Measurements from ENCODE around the gene RPS25. TPM values are rescaled to one million over a fixed set of nuclear protein-coding genes. Genes with fewer than 3 reads are reported as not detected.

The RPS25 gene
- total and polyA plus RNA-seq, 9 of the 15 experiments (the other 6 are each of a cell fraction or from before 2014, with no cell fraction given) = 1,553 to 5,486 (median 2,471) TPM

DNA sequence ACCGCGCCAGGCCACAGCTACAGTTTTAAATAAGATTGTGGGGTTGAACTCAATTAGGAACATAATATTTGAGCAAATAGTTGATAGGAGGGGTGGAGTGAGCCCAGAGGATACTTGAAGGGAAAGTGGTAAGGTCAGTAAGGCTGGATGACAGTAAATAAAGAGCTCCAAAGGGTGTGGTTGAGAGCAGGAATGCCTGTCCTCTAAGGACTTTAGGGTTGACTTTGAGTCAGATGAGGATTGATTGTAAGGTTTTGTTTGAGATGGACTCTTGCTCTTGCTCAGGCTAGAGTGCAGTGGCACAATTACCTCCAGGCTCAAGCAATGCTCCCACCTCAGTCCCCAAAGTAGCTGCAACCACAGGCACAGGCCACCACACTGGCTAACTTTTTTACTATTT is 44.2 kb downstream of the RPS25 start:
- POLR2A ChIA-PET = no interaction called here
- in situ Hi-C loops (cut with MboI) = no loop called here
- no peak overlapping the region for H3K4me3 ChIP-seq
- no peaks in the 10 kb centered on the region for H3K79me2 ChIP-seq (ENCODE audit: control insufficient read depth, insufficient read depth, low read length)
- H3K4me2 ChIP-seq (ENCODE audit: insufficient read depth, low read length) = no peak overlapping the region
- no peak for ATAC-seq
- H3K9ac ChIP-seq (ENCODE audit: insufficient read depth in 1 of 2, low read depth in 2 of 2, low read length in 2 of 2) = no peak overlapping the region
- no peaks in the 10 kb centered on the region for H4K20me1 ChIP-seq (replicated peaks; ENCODE audit: control insufficient read depth, insufficient read depth, low read length)
- H3K27me3 ChIP-seq (ENCODE audit: control insufficient read depth in 2 of 2, insufficient read depth in 2 of 2, low read length in 2 of 2) = no peaks in the 10 kb centered on the region
- no peak overlapping the region for H2AFZ ChIP-seq (ENCODE audit: low read depth, low read length)
- BruUV-seq (replicated peaks) = no TSS peak
- CTCF ChIA-PET (ENCODE audit: low intra/inter-chr PET ratio) = no interaction called here
- 83% methylated on average over 2 of the region's 2 CpGs for WGBS (ENCODE audit: insufficient coverage, low coverage, missing lambda C conversion rate)
- no peak overlapping the region for H3K27ac ChIP-seq (ENCODE audit: extremely low read depth, low read depth, low read length)
- no peaks in the 10 kb centered on the region for H3K4me1 ChIP-seq (replicated peaks in 1 of 2; ENCODE audit: control insufficient read depth in 2 of 2, insufficient read depth in 2 of 2, low read length in 2 of 2)
- H3K9me3 ChIP-seq (replicated peaks; ENCODE audit: control insufficient read depth, insufficient read depth, low read depth, low read length) = no peaks in the 10 kb centered on the region
- intact Hi-C loops (cut with micrococcal nuclease) = no loop called here
- TF ChIP-seq RFX1 (IDR thresholded peaks at IDR 0.05) = no peak
- TF ChIP-seq, protein P1, sequence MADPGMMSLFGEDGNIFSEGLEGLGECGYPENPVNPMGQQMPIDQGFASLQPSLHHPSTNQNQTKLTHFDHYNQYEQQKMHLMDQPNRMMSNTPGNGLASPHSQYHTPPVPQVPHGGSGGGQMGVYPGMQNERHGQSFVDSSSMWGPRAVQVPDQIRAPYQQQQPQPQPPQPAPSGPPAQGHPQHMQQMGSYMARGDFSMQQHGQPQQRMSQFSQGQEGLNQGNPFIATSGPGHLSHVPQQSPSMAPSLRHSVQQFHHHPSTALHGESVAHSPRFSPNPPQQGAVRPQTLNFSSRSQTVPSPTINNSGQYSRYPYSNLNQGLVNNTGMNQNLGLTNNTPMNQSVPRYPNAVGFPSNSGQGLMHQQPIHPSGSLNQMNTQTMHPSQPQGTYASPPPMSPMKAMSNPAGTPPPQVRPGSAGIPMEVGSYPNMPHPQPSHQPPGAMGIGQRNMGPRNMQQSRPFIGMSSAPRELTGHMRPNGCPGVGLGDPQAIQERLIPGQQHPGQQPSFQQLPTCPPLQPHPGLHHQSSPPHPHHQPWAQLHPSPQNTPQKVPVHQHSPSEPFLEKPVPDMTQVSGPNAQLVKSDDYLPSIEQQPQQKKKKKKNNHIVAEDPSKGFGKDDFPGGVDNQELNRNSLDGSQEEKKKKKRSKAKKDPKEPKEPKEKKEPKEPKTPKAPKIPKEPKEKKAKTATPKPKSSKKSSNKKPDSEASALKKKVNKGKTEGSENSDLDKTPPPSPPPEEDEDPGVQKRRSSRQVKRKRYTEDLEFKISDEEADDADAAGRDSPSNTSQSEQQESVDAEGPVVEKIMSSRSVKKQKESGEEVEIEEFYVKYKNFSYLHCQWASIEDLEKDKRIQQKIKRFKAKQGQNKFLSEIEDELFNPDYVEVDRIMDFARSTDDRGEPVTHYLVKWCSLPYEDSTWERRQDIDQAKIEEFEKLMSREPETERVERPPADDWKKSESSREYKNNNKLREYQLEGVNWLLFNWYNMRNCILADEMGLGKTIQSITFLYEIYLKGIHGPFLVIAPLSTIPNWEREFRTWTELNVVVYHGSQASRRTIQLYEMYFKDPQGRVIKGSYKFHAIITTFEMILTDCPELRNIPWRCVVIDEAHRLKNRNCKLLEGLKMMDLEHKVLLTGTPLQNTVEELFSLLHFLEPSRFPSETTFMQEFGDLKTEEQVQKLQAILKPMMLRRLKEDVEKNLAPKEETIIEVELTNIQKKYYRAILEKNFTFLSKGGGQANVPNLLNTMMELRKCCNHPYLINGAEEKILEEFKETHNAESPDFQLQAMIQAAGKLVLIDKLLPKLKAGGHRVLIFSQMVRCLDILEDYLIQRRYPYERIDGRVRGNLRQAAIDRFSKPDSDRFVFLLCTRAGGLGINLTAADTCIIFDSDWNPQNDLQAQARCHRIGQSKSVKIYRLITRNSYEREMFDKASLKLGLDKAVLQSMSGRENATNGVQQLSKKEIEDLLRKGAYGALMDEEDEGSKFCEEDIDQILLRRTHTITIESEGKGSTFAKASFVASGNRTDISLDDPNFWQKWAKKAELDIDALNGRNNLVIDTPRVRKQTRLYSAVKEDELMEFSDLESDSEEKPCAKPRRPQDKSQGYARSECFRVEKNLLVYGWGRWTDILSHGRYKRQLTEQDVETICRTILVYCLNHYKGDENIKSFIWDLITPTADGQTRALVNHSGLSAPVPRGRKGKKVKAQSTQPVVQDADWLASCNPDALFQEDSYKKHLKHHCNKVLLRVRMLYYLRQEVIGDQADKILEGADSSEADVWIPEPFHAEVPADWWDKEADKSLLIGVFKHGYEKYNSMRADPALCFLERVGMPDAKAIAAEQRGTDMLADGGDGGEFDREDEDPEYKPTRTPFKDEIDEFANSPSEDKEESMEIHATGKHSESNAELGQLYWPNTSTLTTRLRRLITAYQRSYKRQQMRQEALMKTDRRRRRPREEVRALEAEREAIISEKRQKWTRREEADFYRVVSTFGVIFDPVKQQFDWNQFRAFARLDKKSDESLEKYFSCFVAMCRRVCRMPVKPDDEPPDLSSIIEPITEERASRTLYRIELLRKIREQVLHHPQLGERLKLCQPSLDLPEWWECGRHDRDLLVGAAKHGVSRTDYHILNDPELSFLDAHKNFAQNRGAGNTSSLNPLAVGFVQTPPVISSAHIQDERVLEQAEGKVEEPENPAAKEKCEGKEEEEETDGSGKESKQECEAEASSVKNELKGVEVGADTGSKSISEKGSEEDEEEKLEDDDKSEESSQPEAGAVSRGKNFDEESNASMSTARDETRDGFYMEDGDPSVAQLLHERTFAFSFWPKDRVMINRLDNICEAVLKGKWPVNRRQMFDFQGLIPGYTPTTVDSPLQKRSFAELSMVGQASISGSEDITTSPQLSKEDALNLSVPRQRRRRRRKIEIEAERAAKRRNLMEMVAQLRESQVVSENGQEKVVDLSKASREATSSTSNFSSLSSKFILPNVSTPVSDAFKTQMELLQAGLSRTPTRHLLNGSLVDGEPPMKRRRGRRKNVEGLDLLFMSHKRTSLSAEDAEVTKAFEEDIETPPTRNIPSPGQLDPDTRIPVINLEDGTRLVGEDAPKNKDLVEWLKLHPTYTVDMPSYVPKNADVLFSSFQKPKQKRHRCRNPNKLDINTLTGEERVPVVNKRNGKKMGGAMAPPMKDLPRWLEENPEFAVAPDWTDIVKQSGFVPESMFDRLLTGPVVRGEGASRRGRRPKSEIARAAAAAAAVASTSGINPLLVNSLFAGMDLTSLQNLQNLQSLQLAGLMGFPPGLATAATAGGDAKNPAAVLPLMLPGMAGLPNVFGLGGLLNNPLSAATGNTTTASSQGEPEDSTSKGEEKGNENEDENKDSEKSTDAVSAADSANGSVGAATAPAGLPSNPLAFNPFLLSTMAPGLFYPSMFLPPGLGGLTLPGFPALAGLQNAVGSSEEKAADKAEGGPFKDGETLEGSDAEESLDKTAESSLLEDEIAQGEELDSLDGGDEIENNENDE (IDR thresholded peaks at IDR 0.05; ENCODE audit: low read depth, low read length) = no peak
- TF ChIP-seq POLR2AphosphoS5 (IDR thresholded peaks at IDR 0.05; ENCODE audit: control insufficient read depth, insufficient read depth, low read depth, low read length) = no peak
- TF ChIP-seq ZNF764 (CRISPR knock-in tag; IDR thresholded peaks at IDR 0.05; ENCODE audit: low read depth) = no peak
- no peak for TF ChIP-seq MEF2D (tag; conservative IDR thresholded peaks at IDR 0.05; ENCODE audit: low read depth)
- no peak for TF ChIP-seq ZNF707 (CRISPR knock-in tag; conservative IDR thresholded peaks at IDR 0.05)
- no peak for TF ChIP-seq HMG20B (CRISPR knock-in tag; IDR thresholded peaks at IDR 0.05)
- TF ChIP-seq TFAM (CRISPR knock-in tag; conservative IDR thresholded peaks at IDR 0.05) = no peak
- TF ChIP-seq ZC3H11A (IDR thresholded peaks at IDR 0.05; ENCODE audit: low read depth, low read length) = no peak
- no peak for TF ChIP-seq MCM2 (IDR thresholded peaks at IDR 0.05; ENCODE audit: low read depth)
- no peak for DNase-seq (ENCODE audit: extremely low read depth in 1 of 4, low spot score in 3 of 4)
- H3K9me1 ChIP-seq (ENCODE audit: control insufficient read depth, insufficient read depth, low read length) = no peaks in the 10 kb centered on the region
- no peaks in the 10 kb centered on the region for H3K36me3 ChIP-seq (ENCODE audit: control insufficient read depth, insufficient read depth, low read length)
- no peak for FAIRE-seq

Data from K562 (cell line).